DMS153 treated with DMSO at 0.1 percent for 48 hours (cell line): ENCODE measurements around the gene KCNK7.
"Not testable (repeated sequence)": the region's sequence is repeated elsewhere in the genome, so short reads cannot be mapped to it uniquely, and the experiment has no call there.

Experiments used
- DNase-seq: peaks from one replicate; lab custom pipeline; 2025; ENCODE audit not compliant: unreplicated experiment; lab: John Stamatoyannopoulos, UW

KCNK7 gene

DNA sequence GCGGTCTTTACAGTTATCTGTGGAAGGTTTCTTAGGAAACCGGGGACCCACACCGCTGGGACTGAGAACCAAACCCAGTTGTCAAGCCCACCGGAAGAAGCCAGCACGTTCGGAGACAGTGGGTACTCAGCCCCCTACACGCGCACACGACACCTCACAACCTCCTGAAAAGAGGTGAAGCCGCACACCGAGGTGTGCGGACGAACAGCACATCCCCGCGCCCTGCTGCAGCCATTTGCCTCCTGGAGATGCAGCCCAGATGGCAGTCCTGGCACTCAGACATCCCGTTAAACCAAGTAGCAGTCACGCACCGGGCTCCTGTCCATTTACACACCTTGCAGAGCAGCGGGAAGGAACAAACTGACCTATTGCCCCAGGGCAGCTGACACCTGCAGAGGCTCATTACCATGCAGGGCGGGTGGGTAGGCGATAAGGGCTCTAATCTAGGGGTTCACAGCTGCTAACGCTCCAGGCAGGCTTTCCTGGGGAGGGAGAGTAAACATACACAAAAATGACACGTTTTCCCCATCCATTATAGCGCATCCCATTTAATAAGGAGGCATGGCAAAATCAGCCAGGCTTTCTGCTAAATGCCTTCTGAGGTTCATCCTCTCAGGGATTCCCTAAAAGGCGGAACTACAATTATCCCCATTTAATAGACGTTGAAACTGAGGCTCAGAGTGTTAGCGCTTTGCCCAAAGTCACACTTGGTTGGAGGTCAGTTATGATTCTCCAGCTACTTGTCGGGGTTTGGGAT is 20.6 kb downstream of the KCNK7 start:
- no peak for DNase-seq

DNA sequence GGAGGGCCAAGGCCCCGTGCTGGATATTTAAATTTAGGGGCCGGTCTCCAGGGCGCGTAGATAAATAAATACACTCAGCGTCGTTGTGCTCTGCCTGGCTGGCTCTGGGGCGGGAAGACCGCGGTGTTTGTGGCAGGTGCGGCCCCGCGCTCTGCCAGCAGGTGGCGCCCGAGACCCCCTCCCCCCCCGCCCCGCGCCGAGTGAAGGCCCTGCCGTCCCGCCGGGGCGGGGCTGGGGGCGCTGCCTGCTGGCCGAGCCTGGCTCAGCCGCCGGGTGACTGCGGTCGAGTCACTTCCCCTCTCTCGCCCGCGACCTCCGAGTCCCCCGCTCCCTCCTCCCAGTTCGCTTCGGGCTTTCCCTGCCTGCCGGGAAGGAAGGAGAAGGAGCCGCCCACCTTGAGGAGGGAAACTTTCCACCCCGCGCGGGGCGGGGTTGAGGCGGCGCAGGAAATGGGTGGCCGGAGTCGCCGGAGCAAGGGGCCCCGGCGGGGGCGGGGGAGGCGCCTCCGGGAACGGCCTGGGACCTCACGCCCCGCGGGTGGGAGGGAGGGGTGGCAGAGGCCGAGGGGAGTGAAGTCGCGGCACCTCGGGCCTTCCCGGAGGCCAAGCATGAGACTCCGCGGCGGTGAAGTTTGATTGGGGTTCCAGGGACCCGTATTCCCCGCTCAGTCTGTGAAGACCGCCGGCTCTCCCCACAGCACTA is 21.3 kb downstream of the KCNK7 start:
- peak; percentile 53 for DNase-seq

DNA sequence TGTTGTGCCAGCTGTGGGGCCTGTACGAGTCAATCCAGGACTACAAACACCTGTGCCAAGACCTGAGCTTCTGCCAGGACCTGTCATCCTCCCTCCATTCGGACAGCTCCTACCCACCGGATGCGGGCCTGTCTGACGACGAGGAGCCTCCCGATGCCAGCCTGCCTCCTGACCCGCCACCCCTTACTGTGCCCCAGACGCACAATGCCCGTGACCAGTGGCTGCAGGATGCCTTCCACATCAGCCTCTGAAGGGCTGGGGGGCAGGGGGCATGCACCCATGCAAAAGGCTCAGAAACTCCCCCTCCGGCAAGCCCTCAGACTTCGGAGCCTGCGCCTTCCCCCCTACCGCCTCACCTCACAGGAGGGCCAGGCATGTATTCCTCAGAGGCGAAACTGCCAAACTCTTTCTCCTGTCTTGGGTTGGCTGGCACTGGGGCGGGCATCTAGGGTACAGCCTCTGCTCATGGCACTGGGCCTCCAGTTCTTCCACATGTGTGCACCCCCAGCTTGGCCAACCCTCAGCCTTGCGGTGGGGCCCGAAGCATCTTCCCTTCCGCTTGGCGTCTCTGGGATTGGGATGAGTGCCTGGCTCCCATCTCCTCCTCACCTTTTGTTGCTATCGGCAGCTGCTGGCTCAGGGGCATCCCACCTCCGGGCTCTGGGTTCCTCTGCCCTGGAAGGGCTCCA is 22.1 kb downstream of the KCNK7 start:
- DNase-seq: no peak

DNA sequence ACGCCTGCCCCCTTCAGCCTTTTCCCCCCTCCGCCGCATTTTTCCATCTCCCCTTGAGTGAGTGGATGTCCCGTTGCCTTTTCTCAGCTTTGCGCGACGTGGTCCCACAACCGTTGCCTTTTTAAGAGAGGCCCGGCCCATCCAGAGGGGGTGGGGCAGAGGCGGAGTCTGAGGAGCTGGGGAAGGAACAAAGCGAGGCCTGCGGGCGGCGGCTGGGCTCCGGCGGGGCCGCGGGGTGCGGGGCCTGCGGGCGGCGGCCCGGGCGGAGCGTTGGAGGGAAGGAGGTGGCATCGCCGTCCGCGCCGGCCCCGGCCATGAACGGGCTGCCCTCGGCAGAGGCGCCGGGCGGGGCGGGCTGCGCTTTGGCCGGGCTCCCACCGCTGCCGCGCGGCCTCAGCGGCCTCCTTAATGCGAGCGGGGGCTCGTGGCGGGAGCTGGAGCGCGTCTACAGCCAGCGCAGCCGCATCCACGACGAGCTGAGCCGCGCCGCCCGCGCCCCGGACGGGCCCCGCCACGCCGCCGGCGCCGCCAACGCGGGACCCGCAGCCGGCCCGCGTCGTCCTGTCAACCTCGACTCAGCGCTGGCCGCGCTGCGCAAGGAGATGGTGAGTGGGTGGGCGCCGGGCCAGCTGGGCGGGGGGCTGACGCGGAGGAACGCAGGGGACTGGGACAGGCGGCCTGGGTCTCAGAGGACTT is 23.1 kb downstream of the KCNK7 start, which contains the start of gene FAM89B:
Gene FAM89B, plus strand, starts transcription at position 183 of the 696 bp plus-strand sequence. Its CDS starts 132 bp downstream, at position 315.
- DNase-seq: peak; percentile 53

DNA sequence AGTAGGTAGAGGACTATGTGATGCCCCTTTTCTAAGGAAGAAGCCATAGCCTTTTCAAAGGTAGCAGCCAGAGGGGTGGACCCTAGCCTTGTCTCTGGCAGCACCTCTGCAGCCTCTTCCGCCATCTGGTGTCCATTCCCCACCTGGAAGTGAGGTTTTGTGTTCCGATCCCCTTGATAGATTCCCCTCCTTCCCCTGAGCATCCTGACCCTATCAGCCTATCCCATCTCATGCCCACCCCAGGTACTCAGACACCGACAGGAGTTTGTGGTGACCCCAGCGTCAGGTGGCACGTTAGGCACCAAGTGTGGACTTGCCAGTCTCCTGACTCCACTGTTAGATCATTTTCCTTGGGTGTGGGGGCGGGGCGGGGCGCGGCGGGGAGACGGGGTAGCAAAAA is 23.7 kb downstream of the KCNK7 start:
- DNase-seq: peak; percentile 34

DNA sequence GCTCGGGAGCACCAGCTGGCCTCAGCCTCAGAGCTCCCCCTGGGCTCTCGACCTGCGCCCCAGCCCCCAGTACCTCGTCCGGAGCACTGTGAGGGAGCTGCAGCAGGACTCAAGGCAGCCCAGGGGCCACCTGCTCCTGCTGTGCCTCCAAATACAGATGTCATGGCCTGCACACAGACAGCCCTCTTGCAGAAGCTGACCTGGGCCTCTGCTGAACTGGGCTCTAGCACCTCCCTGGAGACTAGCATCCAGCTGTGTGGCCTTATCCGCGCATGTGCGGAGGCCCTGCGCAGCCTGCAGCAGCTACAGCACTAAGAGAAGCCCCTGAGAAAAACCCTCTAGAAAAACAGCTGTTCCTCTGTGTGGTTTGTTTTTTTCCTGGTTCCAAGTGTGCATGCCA is 24.2 kb downstream of the KCNK7 start:
- no peak for DNase-seq

DNA sequence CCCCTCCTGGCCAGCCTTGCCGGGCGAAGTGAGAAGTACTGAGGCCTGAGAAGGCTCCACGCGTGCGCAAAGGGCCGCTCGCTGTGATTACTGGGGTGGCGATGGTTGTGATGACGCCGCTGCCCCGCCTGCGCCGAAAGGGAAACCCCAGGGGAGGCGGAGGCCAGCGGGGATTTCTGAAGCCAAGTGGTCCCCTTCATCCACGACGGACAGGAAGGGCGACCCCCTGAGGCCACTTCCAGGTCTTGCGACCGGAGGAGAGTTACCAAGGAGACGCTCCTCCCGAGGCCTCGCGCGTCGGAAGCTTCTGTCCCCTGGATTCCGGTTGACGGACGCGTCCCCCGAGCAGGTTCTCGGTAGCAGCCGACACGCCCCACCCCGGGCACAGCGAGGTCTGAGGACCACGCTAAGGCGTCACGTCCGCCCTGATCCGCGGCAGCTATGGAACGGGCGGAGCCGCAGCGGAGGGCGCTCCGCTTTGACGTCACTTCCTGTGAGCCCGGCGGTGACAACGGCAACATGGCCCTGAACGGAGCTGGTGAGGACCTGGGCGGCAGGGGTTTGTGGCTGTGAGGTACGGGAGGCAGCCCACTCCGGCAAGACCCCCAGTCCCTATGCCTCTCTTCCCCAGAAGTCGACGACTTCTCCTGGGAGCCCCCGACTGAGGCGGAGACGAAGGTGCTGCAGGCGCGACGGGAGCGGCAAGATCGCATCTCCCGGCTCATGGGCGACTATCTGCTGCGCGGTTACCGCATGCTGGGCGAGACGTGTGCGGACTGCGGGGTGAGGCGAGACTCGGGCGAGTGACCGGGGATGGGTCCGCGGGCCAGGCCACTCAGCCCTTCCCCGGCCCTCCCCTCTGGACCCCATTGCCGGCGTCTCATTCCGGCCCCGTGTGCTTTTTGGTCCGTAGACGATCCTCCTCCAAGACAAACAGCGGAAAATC is 25.4 kb downstream of the KCNK7 start, which contains the start of gene ZNRD2:
Gene ZNRD2, plus strand, starts transcription at position 505 of the 946 bp plus-strand sequence. Its CDS starts 15 bp downstream, at position 520.
- DNase-seq: peak; percentile 93

DNA sequence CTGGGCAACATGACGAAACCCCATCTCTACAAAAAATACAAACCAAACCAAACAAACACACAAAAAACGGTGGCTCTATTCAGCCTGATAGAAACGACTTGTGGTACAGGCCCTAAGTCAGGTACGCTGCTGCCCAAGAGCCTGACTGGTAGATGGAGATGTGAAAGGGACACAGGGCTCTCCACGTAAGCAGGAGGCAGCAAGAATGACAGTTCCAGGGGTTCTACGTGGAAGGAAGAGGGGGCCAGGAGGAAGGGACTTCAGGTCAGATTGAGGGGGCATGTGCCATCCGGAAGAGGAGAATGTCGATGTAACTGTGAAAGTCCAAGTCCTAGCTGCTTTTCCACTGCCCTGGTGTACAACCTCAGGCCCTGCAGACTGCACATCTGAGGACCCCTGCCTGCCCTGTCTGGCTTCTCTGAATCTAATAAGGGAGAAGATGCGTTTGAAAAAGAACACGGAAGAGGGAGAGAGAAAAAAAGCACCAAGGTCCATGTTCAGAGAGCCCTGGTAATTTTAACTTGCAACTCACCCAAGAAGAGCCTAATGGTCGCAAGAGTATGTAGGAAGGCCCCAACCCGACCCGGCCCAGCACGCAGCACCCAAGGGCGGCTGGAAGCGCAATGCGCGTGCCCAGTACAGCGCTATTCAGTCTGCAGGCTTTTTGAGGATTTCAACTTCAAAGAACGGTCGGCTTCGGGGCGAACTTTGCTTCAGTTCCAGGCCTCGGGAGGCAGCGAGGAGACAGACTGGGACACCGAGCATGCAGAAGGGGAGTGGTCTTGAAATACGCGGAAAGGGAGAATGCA is 26.2 kb downstream of the KCNK7 start:
- DNase-seq: no peak

DNA sequence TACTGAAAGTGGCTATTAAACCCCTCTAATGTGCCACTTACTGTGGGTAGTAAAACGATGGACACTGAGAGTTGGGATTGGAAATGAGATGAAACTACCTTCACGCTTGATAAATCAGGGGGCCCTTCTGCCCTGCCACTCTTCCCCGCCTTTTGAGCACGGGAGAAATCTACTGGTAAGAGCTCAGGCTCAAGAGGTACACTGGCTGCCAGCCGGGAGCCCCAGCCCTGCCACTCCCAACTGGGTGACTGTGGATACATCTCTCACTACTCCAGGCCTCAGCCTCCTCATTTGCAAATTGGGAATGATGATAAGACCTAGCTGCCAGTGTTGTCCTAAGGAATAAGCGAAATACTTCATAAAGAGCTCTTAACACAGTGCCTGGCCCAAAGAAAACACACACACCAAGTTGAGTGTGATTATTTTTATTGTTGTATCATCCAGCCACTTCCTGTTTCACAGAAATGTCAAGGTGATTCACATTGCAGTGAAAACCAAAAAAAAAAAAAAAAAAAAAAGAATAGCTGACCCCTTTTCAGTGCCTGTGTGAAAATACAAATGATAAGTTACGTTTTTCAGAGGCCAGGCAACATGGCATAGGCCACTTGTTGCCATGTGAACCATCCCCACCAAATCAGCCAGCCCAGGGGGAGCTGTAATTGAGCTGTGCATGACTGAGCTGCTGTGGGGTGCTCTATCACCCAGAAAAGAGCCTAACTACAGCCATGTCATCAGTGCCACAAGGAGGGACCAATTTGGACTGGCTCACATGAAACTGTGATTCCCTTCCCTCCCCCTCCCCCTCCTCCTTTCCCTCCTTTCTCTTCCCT is 29.8 kb downstream of the KCNK7 start:
- no peak for DNase-seq

DNA sequence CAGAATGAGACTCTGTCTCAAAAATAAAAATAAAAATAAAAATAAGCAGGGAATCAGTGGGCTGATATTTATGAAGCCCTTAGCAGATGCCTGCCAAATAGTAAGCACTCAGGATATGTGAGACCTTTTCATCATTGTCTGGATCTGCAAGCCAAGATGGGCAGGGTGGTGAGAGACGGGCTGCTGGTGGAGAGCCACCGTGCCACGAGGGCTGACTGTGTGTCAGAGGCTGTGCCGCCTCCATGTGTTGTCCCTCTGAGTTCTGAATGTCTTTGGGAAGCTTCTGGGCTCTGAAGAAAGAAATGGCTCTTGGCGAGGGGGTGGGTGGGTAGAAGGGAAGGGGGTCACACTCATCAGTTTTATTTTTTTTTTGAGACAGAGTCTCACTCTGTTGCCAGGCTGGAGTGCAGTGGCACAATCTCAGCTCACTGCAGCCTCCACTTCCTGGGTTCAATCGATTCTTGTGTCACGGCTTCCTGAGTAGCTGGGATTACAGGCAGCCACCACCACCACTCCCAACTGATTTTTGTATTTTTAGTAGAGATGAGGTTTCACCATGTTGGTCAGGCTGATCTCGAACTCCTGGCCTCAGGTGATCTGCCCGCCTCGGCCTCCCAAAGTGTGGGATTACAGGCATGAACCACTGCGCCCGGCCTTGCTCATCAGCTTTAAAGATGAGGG is 30.6 kb downstream of the KCNK7 start:
- not testable (repeated sequence) for DNase-seq

DNA sequence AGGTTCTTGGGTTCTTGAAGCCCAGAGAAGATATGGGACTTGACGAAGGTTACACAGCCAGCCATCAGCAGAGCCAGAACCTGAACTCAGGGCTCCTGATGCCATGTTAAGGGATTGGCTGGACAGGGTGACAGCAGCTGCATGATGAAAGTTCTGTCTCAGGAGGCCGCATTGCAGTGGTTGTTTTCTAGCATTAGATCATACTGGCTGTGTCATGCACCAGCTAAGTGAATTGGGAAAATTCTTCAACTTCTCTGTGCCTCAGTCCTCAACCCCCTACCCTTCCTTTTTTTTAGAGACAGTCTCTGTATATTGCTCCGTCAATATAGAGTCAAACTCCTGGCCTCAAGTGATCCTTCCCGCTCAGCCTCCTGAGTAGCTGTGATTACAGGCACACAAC is 32.0 kb downstream of the KCNK7 start:
- no peak for DNase-seq

DNA sequence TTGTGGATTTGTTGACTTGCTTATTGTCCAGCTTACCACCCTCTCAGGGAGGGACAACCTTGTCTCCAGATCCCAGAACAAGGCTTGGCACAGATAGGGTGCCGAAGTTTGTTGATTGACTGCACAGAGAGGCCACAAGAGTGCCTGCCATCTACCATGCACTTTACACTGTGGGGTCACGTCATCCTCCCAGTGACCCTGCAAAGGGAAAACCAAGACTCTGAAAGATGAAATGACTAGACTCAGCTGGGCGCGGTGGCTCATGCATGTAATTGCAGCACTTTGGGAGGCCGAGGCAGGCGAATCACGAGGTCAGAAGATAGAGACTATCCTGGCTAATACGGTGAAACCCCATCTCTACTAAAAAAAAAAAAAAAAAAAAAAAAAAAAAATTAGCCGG is 32.8 kb downstream of the KCNK7 start:
- DNase-seq: no peak

DNA sequence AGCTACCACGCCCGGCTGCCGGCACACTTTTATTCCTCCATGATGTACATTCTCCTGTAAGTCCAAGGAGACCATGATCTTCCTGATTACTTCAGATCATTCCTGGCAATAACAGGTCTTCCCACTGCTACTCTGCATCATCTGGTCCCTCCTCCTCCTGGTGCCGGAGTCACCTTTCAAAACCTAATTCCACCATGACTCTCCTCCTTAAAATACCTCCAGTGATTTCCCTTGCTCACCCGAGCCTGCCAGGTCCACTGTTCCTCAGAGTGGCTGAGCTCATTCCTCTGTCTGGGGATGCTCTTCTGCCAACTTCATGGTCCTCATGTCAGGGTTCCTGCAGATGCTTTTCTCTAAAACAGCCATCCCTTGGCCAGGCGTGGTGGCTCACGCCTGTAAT is 33.6 kb downstream of the KCNK7 start:
- DNase-seq: no peak

DNA sequence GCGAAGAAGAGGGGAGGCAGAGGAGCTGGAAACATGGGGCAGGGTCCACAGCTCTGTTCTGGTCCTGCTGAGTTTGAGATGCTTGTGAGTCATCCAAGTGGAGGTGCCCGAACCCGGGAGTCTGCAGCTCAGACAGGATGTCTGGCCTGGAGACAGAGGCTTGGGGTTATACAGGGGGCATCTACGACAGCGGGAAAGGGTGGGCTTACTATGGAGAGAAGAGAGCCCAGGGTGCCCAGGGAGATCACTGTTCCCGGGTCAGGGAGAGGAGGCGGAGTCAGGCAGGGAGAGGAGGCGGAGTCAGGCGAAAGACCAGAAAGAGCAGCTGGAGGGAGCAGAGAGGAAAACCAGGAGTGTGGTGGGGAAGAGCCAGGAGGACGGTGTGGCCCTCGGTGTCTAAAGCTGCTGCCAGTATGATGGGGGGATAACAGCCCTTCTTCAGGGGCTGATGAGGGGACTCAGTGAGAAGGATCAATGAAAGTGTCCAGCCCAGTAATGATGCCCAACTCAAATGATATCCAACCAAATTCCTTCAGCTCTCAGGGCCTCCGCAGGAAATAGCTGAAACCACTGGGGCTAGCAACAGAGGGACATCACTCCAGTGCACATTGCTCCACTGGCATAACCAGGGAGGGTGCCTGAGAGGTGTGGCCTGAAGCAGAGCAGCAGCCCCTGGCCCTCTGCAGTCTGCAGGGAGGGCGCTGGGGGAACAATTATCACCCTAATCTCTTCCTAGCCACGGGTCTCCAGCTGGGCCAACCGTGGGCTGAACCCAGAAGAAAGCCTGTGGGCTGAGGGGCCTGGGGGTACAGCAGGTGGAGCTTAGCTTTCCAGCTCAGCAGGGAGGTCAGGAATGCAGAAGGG is 34.8 kb downstream of the KCNK7 start:
- DNase-seq: peak; percentile 11

DNA sequence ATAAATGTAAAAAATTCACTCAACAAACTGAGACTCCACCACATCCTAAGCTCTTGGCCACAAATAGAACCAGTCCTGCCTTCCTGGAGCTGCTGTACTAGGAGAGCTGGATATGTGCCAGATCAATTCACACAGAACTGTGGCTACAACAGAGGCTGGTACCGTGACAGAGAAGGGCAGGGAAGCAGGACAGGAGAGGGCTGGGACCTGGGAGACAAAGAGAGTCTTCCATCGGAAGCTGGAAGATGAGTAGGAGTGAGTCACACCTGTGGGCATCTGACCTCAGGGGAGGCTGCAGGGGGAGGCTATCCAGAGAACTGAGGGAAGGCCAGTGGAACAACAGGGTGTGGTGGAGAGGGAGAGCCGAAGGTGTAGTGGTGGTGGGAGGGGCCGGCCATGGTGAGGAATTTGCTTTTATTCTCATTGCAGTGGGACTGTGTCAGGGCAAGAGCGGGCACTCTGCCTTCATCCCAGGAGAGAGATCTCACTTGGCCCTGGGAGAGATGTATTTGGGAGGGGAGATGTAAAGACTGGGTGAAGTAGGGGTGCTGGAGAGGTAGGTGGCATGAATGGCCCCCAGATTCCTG is 35.6 kb downstream of the KCNK7 start:
- DNase-seq: peak; percentile 85

DNA sequence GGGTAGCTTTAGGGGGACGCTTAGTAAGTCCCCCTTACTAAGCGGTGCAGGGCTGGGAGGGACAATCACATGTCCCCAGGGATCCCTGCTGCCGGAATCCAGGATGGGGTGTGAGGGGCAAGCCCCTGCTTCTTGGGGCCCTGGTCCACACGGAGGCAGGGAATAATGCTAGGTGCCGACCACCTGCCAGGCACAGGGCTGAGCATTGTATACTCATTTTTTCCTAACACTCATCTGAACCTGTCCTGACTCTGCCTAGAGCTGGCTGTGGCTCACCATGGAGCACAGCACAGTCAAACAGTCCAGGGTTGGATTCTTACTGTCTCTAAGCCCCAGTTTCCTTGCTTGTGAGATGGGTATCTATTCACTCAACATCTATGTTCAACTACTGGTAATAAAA is 36.1 kb downstream of the KCNK7 start:
- DNase-seq: no peak
